Measurements from ENCODE around the gene PDE11A. TPM values are rescaled to one million over a fixed set of nuclear protein-coding genes. Genes with fewer than 3 reads are reported as not detected.
"Not testable (repeated sequence)": the region's sequence is repeated elsewhere in the genome, so short reads cannot be mapped to it uniquely, and the experiment has no call there.

PDE11A gene
- total RNA-seq, 1 experiment from 2014 or later, result 0.61 TPM

GRCh38 chr2:178082408-178083045 is 9.9 kb upstream of the PDE11A start:
- BruUV-seq (replicated peaks), result no TSS peak
- no peaks in the 10 kb centered on the region for H3K27me3 ChIP-seq (ENCODE audit: insufficient read depth, low read length)
- no peaks in the 10 kb centered on the region for H3K4me1 ChIP-seq (ENCODE audit: control insufficient read depth in 1 of 2, insufficient read depth in 2 of 2, low read length in 2 of 2)
- H4K20me1 ChIP-seq (ENCODE audit: insufficient read depth), result no peaks in the 10 kb centered on the region
- H3K4me2 ChIP-seq (ENCODE audit: low read length), result no peak overlapping the region
- H3K9me3 ChIP-seq (ENCODE audit: control insufficient read depth in 1 of 2, insufficient read depth in 1 of 2, low read depth in 1 of 2, low read length in 2 of 2), result no peaks in the 10 kb centered on the region
- TF ChIP-seq EGR1 (IDR thresholded peaks at IDR 0.05; ENCODE audit: low read depth) (no peak), REST (IDR thresholded peaks at IDR 0.05; ENCODE audit: low read depth) (no peak), CBX3 (IDR thresholded peaks at IDR 0.05; ENCODE audit: low read depth) (no peak), SRF (IDR thresholded peaks at IDR 0.05; ENCODE audit: low read depth) (no peak), ELF1 (IDR thresholded peaks at IDR 0.05; ENCODE audit: borderline replicate concordance, low read depth) (no peak), ZNF274 (IDR thresholded peaks at IDR 0.05; ENCODE audit: low read depth, low read length) (no peak), POLR2A (IDR thresholded peaks at IDR 0.05; ENCODE audit: borderline replicate concordance, extremely low read depth, insufficient read depth, insufficient read length) (no peak), JUND (IDR thresholded peaks at IDR 0.05) (no peak), ATF3 (IDR thresholded peaks at IDR 0.05) (no peak), YY1 (IDR thresholded peaks at IDR 0.05; ENCODE audit: extremely low read depth, insufficient replicate concordance, low read depth, low read length) (no peak), SIN3A (IDR thresholded peaks at IDR 0.05; ENCODE audit: low read depth) (no peak), EZH2phosphoT487 (IDR thresholded peaks at IDR 0.05; ENCODE audit: borderline replicate concordance) (no peak), FOSL1 (IDR thresholded peaks at IDR 0.05; ENCODE audit: low read depth) (no peak)
- TF ChIP-seq, protein P1, sequence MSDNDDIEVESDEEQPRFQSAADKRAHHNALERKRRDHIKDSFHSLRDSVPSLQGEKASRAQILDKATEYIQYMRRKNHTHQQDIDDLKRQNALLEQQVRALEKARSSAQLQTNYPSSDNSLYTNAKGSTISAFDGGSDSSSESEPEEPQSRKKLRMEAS (IDR thresholded peaks at IDR 0.05), result no peak
- TF ChIP-seq, protein P2, sequence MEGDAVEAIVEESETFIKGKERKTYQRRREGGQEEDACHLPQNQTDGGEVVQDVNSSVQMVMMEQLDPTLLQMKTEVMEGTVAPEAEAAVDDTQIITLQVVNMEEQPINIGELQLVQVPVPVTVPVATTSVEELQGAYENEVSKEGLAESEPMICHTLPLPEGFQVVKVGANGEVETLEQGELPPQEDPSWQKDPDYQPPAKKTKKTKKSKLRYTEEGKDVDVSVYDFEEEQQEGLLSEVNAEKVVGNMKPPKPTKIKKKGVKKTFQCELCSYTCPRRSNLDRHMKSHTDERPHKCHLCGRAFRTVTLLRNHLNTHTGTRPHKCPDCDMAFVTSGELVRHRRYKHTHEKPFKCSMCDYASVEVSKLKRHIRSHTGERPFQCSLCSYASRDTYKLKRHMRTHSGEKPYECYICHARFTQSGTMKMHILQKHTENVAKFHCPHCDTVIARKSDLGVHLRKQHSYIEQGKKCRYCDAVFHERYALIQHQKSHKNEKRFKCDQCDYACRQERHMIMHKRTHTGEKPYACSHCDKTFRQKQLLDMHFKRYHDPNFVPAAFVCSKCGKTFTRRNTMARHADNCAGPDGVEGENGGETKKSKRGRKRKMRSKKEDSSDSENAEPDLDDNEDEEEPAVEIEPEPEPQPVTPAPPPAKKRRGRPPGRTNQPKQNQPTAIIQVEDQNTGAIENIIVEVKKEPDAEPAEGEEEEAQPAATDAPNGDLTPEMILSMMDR (IDR thresholded peaks at IDR 0.05 in 2 of 3, conservative IDR thresholded peaks at IDR 0.05 in 1 of 3; ENCODE audit: borderline replicate concordance in 1 of 3, insufficient read depth in 1 of 3, low read depth in 2 of 3, low read length in 2 of 3), result no peak
- H3K36me3 ChIP-seq (ENCODE audit: control insufficient read depth in 1 of 2, insufficient read depth in 2 of 2, low read length in 2 of 2), result no peaks in the 10 kb centered on the region
- no peak for ATAC-seq
- no peak overlapping the region for H2AFZ ChIP-seq (ENCODE audit: low read depth, low read length, poor library complexity, severe bottlenecking)
- no peak overlapping the region for H3K27ac ChIP-seq (ENCODE audit: low read depth, low read length)
- H3K9me2 ChIP-seq (ENCODE audit: insufficient read depth), result no peaks in the 10 kb centered on the region
- H3K4me3 ChIP-seq (replicated peaks in 1 of 2; ENCODE audit: low read depth in 1 of 2, low read length in 2 of 2), result no peak overlapping the region
- CTCF ChIA-PET, result no interaction called here
- DNase-seq (ENCODE audit: low read depth, low spot score), result no peak
- POLR2A ChIA-PET, result no interaction called here
- RAD21 ChIA-PET (ENCODE audit: low non-redundant PET in 1 of 2, low total read pairs in 2 of 2, uncharacterized antibody in 2 of 2, unreplicated experiment in 2 of 2), result no interaction called here
- no peak overlapping the region for H3K9ac ChIP-seq (ENCODE audit: low read length)
- intact Hi-C loops (cut with micrococcal nuclease), result no loop called here
- H3K79me2 ChIP-seq (ENCODE audit: insufficient read depth, low read length), result no peaks in the 10 kb centered on the region

DNA sequence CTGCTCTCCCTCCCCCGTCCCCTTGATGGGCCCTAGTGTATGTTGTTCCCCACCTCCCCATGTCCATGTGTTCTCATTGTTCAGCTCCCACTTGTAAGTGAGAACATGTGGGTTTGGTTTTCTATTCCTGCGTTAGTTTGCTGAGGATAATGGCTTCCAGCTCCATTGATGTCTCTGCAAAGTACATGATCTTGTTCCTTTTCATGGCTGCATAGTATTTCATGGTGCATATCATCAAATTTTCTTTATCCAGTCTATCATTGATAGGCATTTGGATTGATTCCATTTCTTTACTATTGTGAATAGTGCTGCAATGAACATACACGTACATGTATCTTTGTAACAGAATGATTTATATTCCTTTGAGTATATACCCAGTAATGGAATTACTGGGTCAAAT is 6.7 kb upstream of the PDE11A start:
- ATAC-seq; intact Hi-C loops (cut with micrococcal nuclease); H3K27me3 ChIP-seq (ENCODE audit: insufficient read depth, low read length); H3K79me2 ChIP-seq (ENCODE audit: insufficient read depth, low read length); H3K4me1 ChIP-seq (ENCODE audit: control insufficient read depth in 1 of 2, insufficient read depth in 2 of 2, low read length in 2 of 2); H3K9me2 ChIP-seq (ENCODE audit: insufficient read depth); H3K9me3 ChIP-seq (ENCODE audit: control insufficient read depth in 1 of 2, insufficient read depth in 1 of 2, low read depth in 1 of 2, low read length in 2 of 2); H3K27ac ChIP-seq (ENCODE audit: low read depth, low read length); BruUV-seq (replicated peaks); RAD21 ChIA-PET (ENCODE audit: low non-redundant PET in 1 of 2, low total read pairs in 2 of 2, uncharacterized antibody in 2 of 2, unreplicated experiment in 2 of 2); H2AFZ ChIP-seq (ENCODE audit: low read depth, low read length, poor library complexity, severe bottlenecking); CTCF ChIA-PET; H3K36me3 ChIP-seq (ENCODE audit: control insufficient read depth in 1 of 2, insufficient read depth in 2 of 2, low read length in 2 of 2); DNase-seq (ENCODE audit: low read depth, low spot score); POLR2A ChIA-PET; H3K4me2 ChIP-seq (ENCODE audit: low read length); H3K9ac ChIP-seq (ENCODE audit: low read length); H3K4me3 ChIP-seq (replicated peaks in 1 of 2; ENCODE audit: low read depth in 1 of 2, low read length in 2 of 2); H4K20me1 ChIP-seq (ENCODE audit: insufficient read depth): not testable (repeated sequence)
